Uterus (tissue), 4 donors: ENCODE measurements around the gene IL1RL1. TPM values are rescaled to one million over a fixed set of nuclear protein-coding genes. Genes with fewer than 3 reads are reported as not detected.
"Not testable (repeated sequence)": the region's sequence is repeated elsewhere in the genome, so short reads cannot be mapped to it uniquely, and the experiment has no call there.

ENCODE experiments used
- DNase-seq, 2 donors: peaks; one replicate each; pipeline ENCODE4 v3.0.0-alpha.2; 2019 to 2020
- H3K27ac ChIP-seq, 2 donors: fragments of 200-600 bp; sonication (generic); 1 replicate in 1 of 2; 2 replicates in 1 of 2; pipeline ENCODE4 v1.5.1; 2016 to 2018
- H3K27me3 ChIP-seq, 2 donors: fragments of 200-600 bp; sonication (generic); one replicate each; pipeline ENCODE4 v1.5.1; 2018 to 2019; ENCODE audit warnings: control low read depth in 1 of 2
- H3K36me3 ChIP-seq, 2 donors: fragments of 200-600 bp; sonication (generic); one replicate each; pipeline ENCODE4 v1.5.1; 2019; ENCODE audit warnings: control low read depth in 1 of 2
- H3K4me1 ChIP-seq, 2 donors: fragments of 200-600 bp; sonication (generic); one replicate each; pipeline ENCODE4 v1.5.1; 2018 to 2019; ENCODE audit warnings: control low read depth in 1 of 2
- H3K4me3 ChIP-seq, 2 donors: fragments of 200-600 bp; sonication (generic); 1 replicate in 1 of 2; 2 replicates in 1 of 2; pipeline ENCODE4 v1.5.1; 2018 to 2019; ENCODE audit warnings: mild to moderate bottlenecking in 1 of 2
- H3K9me3 ChIP-seq, 2 donors: fragments of 200-600 bp; sonication (generic); one replicate each; pipeline ENCODE4 v1.5.1; 2019; ENCODE audit warnings: control low read depth in 1 of 2
- CTCF ChIP-seq, 4 experiments: fragments of 200-600 bp in 2 of 4; fragments of 450-650 bp in 2 of 4; sonication (generic) in 2 of 4; IDR thresholded peaks; one replicate each; pipeline ENCODE4 v1.5.1; 2016 to 2019; ENCODE audit warnings: antibody characterized with exemption in 4 of 4, mild to moderate bottlenecking in 2 of 4, moderate library complexity in 1 of 4
- POLR2A ChIP-seq, 2 donors: fragments of 450-650 bp; IDR thresholded peaks; one replicate each; pipeline ENCODE4 v1.6.1; 2016; ENCODE audit warnings: antibody characterized with exemption in 2 of 2, mild to moderate bottlenecking in 1 of 2, moderate library complexity in 1 of 2
- intact Hi-C: fragments of 100-400 bp; cut with DNase I; formaldehyde crosslinking; loops from one replicate; pipeline ENCODE4 v1.15.1; 2023; ENCODE audit warnings: low total_unique reads
- total RNA-seq, 4 donors: library from RNA; depleted of rRNA in 3 of 4; stranded (reverse); fragments of >200 nt in 3 of 4; gene quantifications; one replicate each; pipeline versions ENCODE4 v1.1.0 to v1.2.4, GENCODE V29; 2014 to 2023
- donor health status: DM: yes; HTN: yes; CAD: no.

IL1RL1 gene
- total RNA-seq, 4 donors from 2014 or later = 1.7 to 12.3 (median 6.8) TPM

DNA sequence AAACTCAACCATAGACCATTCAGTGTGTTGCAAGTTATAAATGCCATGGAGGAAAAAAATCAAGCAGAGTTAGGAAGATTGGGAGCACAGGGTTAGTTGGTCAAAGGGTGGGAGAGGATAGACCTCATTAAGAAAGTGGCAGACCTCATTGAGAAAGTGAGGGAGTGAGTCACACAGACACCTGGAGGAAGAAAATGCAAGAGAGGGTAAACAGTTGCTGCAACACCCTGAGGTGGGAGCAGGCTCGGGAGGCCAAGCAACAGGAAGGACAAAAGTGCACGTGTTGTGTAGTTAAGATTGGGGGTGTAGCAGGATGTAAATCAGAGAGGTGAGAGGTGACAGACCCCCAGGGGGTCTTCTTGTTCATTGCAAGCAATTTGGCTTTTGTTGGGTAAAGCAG, 6.4 kb downstream of the IL1RL1 start:
- no peaks in the 10 kb centered on the region for H3K4me1 ChIP-seq
- TF ChIP-seq POLR2A (IDR thresholded peaks at IDR 0.05) (no peak), CTCF (IDR thresholded peaks at IDR 0.05) (no peak)
- intact Hi-C loops = no loop called here

DNA sequence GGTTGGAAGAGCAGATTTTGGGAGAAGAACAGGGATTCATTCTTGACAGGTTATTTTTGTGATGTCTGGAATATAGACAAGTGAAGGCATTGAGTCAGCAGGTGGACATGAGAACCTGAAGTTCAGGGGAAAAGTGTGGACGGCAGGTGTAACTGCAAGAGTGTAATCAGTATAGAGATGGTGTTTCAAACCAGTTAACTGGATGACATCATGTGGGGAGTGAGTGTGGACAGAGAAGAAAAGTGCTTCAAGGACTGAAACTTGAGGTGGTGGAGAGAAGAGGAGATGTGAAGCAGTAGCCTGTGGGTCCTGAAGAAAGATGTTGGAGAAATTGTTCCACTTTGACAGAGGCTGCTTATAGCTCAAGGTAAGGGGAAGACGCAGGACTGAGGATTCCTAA, 7.1 kb downstream of the IL1RL1 start:
- intact Hi-C loops = no loop called here
- DNase-seq = no peak

More for the DNA sequence above, 6.4 kb downstream of the IL1RL1 start:
- no peak overlapping the region for H3K27ac ChIP-seq
- DNase-seq = no peak
- no peaks in the 10 kb centered on the region for H3K36me3 ChIP-seq
- H3K4me3 ChIP-seq = no peak overlapping the region
- H3K27me3 ChIP-seq = no peaks in the 10 kb centered on the region
- no peaks in the 10 kb centered on the region for H3K9me3 ChIP-seq

DNA sequence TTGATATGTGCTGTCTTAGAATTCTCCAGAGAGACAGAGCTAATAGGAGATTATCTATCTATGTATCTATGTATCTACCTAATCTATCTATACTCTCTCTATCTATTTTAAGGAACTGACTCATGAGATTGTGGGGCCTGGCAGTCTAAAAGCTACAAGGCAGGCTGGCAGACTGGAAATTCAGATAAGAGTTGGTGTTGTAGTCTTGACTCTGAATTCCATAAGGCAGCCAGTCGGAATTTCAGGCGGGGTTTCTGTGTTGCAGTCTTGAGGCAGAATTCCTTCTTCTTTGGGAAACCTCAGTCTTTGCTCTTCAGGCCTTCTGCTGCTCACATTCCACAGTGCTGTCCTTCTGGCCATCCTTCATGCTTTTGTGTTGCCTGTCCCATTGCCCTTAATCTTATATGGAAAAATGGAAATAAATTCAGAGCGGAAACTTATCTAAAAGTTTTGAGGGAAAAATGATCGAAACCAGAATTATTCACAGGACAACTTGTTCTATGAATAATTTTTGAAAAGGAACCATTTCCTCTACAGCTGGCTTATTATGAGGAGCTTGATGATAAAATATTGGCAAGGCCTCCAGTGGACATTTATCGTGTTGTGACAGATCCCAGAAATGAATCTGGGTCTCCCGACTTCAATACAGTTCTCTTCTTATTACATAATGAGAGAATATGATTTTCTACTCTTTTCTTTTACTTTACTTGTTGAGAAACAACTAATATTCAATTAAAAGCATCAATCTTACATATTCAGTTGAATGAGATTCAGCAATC, 10.8 kb downstream of the IL1RL1 start:
- H3K4me3 ChIP-seq = no peak overlapping the region
- intact Hi-C loops = no loop called here
- no peak for TF ChIP-seq POLR2A (IDR thresholded peaks at IDR 0.05)
- TF ChIP-seq CTCF (IDR thresholded peaks at IDR 0.05) = no peak
- no peaks in the 10 kb centered on the region for H3K4me1 ChIP-seq
- no peaks in the 10 kb centered on the region for H3K27me3 ChIP-seq
- no peaks in the 10 kb centered on the region for H3K36me3 ChIP-seq
- no peaks in the 10 kb centered on the region for H3K9me3 ChIP-seq
- H3K27ac ChIP-seq = no peak overlapping the region
- no peak for DNase-seq

More for the DNA sequence above, 7.1 kb downstream of the IL1RL1 start:
- Histone ChIP-seq H3K27ac (no peak overlapping the region), H3K9me3 (no peaks in the 10 kb centered on the region), H3K4me1 (no peaks in the 10 kb centered on the region), H3K27me3 (no peaks in the 10 kb centered on the region), H3K36me3 (no peaks in the 10 kb centered on the region), H3K4me3 (no peak overlapping the region)
- TF ChIP-seq CTCF (IDR thresholded peaks at IDR 0.05) = no peak
- no peak for TF ChIP-seq POLR2A (IDR thresholded peaks at IDR 0.05)

GRCh38 chr2:102324914-102325313, 13.6 kb downstream of the IL1RL1 start:
- H3K27ac ChIP-seq, H3K4me3 ChIP-seq, H3K27me3 ChIP-seq, H3K36me3 ChIP-seq, H3K4me1 ChIP-seq, intact Hi-C loops, DNase-seq, H3K9me3 ChIP-seq: not testable (repeated sequence)

- H3K27me3 ChIP-seq = no peaks in the 10 kb centered on the region
- intact Hi-C loops = no loop called here
- no peak overlapping the region for H3K27ac ChIP-seq
- no peaks in the 10 kb centered on the region for H3K4me1 ChIP-seq
- H3K9me3 ChIP-seq = peaks cover 0 to 4% of the 10 kb centered on the region in 2 donors
- no peaks in the 10 kb centered on the region for H3K36me3 ChIP-seq
- no peak overlapping the region for H3K4me3 ChIP-seq
- DNase-seq = no peak
- TF ChIP-seq POLR2A (IDR thresholded peaks at IDR 0.05) (no peak), CTCF (IDR thresholded peaks at IDR 0.05) (no peak)
These were observed 20.1 kb downstream of the IL1RL1 start for GRCh38 chr2:102331311-102331980.
